ENCODE measurements around the gene DOCK9.

DNA sequence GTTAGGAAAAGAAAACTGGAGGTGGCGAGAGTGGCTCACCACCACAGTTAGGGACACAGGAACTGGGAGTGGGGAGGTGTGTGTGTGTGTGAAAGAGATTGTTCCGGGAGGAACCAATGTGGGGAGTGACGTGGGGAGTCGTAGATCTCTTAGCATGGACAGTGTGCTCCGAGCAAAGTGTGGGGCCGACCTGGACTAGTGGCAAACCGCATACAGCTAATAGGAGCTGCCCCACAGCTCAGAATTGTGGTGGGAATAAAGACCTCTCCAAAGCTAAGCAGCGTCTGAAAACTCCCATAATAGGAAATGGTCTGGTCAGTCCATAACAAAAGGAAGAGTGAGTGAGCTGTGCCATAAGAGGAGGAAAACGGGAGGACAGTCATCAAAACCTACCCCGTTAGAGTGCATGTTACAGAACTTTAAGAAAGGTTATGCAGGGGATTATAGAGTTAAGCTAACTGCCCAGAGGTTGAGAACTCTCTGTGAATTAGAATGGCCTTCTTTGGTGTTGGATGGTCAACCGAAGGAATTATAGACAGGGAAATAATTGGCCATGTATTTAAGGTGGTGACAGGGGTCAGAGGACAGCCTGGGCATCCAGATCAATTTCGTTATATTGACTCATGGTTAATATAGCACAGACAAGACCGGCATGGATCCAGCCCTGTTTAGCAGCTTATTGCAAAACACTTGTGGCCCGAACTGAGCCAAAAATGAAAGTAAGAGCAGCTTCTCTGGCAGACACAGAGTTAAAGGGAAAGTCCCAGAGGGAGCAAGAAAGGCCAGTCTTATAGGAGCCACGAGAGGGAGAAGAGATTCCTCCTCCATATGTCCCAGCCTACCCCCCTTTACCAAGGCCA lies 216.5 kb downstream of the DOCK9 start:
- TF ChIP-seq POLR2AphosphoS5 (IDR thresholded peaks at IDR 0.05; ENCODE audit: low read depth, low read length) (no peak), POLR2A (IDR thresholded peaks at IDR 0.05; ENCODE audit: low read depth, low read length) (no peak), TAF1 (IDR thresholded peaks at IDR 0.05; ENCODE audit: low read depth, low read length) (no peak), SPI1 (IDR thresholded peaks at IDR 0.05; ENCODE audit: low read depth, low read length) (no peak), PAX5 (IDR thresholded peaks at IDR 0.05; ENCODE audit: insufficient read depth, low read length, severe bottlenecking) (no peak)
